PC-9 (cell line): ENCODE results near the gene DIP2C.

Source experiments
- CTCF ChIP-seq: fragments of 200-600 bp; sonication (generic); conservative IDR thresholded peaks from 2 replicates; pipeline ENCODE4 v1.6.1; 2017; ENCODE audit warnings: mixed run types, antibody characterized with exemption, mild to moderate bottlenecking, moderate library complexity
- EZH2 ChIP-seq: fragments of 200-600 bp; sonication (generic); IDR thresholded peaks from 2 replicates; pipeline ENCODE4 v1.8.0; 2017; ENCODE audit warnings: antibody characterized with exemption, low read depth

GRCh38 chr10:416091-416515, 273.4 kb downstream of the DIP2C start:
- TF ChIP-seq CTCF (no peak), EZH2 (no peak)
